Erythroblast (primary cell): Measurements from ENCODE around the gene MYL6B.

ENCODE experiments used
- GATA1 ChIP-seq: IDR thresholded peaks from 2 replicates; pipeline ENCODE4 v1.6.1; 2011; ENCODE audit warnings: low read depth, mild to moderate bottlenecking, control low read depth, low read length, moderate library complexity
- POLR2A ChIP-seq: IDR thresholded peaks from 2 replicates; pipeline ENCODE4 v1.6.1; 2011; ENCODE audit warnings: mild to moderate bottlenecking, low read length

DNA sequence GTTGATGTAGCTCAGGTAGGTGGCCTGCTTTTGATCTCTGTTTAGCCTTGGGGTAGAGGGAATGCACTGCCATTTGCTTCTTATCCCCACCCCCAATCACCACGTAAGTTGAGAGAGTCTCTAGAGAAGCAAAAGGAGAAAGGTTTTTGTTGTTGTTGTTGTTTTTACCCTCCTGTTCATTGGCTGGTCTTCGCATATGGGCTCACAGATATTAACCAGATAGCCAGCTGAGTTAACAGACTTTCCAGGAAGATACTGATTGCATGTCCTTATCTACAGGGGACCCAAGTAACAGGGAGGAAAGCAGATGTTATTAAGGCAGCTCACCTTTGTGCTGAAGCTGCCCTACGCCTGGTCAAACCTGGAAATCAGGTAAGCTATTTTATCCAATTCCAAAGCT is 45.1 kb upstream of the MYL6B start:
- TF ChIP-seq POLR2A: no peak
- TF ChIP-seq GATA1: peak; percentile 24
